NCI-H1417 treated with DMSO at 0.1 percent for 48 hours (cell line): ENCODE results near the gene SORBS1.

Source experiments
- DNase-seq: peaks from one replicate; lab custom pipeline; 2025; lab: John Stamatoyannopoulos, UW

Gene SORBS1

DNA sequence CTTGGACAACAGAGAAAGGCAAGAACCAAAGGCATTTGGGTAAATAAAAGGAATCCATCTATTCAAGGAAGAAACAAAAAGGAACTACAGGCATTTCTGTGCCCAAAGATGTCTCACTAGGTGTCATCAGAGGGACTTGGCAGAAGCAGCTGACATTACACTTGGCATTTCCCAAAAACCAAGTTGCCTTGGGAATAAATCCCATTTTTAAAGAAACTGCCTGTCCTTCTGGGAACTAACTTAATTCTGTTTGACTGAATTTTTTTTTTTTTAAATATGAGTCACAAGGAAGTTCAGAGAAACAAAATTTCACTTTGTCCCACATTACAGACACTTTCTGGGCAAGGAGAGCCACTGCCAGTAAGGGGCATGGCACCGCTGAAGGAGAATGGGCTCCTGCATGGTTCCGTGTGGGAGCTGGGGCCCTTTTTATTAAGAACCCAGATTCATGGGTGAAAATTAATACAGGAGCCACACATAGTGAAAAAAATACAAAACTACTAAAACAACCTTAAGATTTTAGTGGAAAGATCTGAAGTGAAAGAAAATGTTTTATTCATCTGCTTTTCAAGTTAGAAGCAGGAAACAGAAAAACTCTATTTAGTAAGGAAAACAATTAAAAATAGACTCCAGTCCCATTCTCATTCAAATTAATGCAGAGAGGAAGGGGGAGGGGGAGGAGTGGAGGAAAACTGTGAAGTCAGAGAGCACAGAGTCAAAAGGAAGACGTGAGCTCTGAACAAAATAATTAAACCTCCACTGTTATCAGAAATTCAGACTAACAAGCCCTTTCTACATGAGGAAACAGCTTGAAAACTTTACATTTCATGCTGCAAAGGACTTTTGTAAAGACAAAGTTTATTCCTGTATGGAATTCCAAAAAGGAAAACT lies 151.9 kb downstream of the SORBS1 start:
- no peak for DNase-seq

DNA sequence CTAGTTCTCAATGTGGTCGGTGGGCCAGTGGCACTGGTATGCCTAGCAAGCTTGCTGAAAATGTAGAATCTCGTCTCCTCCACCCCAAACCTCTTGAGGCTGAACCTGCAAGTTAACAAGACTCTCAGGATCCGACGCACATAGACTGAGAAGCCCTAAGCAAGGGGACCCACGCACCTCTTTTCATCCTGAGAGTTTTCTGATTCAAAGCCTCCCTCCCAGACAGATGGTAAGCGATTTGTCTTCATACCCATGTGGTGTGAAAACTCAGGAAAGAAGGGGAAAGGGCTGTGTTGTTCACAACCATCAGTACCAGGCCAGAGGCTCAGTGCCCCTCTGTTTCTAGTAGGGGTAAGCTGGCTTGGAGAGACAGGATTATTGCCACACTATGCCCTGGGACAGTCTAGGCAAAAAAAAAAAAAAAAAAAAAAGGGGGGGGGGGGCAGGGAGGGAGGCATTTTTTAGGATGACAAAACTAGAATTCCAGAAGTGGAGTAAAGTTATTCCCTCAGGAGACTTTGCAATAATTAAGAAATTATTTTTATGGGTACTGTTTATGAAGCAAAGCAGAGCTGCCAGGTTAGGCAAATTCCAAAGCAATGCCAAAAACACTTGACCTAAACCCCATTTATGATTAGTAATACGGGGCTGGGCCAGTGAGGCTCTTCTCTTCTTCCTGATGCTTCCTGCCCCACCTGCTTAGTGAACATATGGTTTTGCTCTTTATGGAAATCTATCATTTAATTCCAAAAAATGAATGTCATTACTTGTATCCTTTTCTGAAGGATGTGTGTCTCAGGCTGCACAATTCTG lies 152.8 kb downstream of the SORBS1 start:
- DNase-seq, result no peak

- no peak for DNase-seq
Measured at GRCh38 chr10:95407546-95407945, 153.6 kb downstream of the SORBS1 start.

DNA sequence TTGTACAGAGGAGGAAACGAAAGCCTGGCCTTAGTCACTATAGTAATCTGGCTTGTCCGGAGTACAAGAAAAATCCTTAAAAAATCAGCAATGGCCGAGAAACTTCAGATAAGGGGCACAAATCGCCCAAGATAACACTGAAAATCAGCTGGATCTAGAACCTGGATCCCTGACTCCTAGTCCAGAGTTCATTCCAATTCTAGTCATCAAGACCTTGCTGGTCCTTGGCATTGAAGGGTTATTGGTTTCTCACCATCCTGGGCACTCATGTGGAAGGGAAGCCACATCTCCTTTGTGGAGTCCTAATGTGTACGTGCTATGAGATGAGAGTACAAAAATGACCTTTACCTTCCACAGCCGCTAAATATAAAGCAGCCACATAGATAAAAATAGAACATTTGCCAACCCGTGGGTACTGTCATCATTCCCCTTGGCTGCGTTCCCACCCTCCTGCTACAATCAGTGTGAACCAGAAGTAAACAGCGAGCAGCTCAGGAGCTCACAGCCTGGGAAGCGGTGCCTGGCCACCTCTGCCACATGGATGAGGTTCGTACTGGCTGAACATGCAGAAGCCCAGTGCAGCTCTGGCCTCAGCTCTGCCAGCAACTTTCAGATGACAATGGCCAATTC lies 154.4 kb downstream of the SORBS1 start:
- no peak for DNase-seq

GRCh38 chr10:95405655-95406054 lies 155.5 kb downstream of the SORBS1 start:
- no peak for DNase-seq

DNA sequence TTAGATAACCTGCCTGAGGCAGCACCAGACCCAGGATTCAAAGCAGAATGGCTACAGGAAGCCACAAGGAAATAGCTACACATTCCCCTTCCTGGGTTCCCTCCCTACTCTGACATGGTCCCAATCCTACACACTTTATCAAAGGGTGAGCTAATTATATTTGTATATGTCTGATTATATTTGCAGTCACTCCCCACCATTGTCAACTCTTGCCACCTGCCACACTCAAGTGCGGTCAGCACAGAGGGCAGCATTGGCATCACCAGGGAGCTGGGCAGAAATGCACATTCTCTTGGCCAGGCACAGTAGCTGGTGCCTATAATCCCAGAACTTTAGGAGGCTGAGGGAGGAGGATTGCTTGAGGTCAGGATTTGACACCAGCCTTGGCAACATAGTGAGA lies 156.3 kb downstream of the SORBS1 start:
- DNase-seq, result no peak

DNA sequence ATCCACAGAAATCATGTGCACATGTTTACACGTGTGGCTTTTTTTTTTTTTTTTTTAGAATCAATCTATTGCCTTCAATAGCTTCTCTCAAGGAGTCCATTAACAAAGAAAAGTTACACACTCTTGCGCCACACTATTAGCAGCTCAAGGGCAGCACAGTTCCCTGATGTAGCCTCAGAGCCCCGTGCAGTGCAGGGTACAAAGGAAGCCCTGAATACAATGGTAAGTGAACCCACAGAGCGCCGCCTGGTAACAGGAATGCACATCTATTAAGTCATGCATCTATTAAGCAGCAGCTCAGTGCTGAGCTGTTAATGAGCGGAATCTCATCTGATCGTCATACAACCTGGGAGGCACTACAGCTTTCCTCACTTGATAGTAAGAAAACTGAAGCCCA lies 156.7 kb downstream of the SORBS1 start:
- no peak for DNase-seq

DNA sequence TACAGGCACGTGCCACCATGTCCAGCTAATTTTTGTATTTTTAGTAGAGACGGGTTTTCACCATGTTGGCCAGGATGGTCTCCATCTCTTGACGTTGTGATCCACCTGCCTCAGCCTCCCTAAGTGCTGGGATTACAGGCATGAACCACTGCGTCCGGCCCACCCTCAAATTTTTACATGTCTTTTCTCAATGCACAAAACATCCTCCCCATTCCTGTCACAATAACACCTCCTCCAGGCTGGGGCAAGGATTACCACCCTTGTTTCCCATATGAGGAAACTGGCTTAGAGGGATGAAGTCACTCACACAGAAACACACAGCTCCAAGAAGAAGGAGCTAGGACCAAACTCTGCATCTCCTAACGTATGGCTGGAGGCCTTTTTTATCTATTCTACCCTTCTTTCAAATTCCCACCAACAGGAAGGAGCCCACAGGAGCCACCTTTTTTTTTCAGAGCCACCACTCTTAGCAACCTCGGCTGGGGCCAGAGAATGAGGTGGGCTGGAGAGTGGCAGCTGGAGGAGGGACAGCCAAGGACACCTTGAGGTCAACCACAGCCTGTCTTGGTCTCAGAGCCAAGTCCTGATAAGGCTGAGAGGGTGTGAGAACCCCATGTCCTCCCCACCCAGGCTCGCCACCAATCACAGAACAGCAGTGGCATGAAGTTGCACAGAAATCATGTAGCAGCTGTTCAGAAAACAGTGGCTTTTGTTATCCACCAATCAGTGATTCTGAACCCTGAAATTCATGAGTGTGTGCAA lies 157.3 kb downstream of the SORBS1 start:
- no peak for DNase-seq

- no peak for DNase-seq
Measured at GRCh38 chr10:95401704-95402469, 159.3 kb downstream of the SORBS1 start.

DNA sequence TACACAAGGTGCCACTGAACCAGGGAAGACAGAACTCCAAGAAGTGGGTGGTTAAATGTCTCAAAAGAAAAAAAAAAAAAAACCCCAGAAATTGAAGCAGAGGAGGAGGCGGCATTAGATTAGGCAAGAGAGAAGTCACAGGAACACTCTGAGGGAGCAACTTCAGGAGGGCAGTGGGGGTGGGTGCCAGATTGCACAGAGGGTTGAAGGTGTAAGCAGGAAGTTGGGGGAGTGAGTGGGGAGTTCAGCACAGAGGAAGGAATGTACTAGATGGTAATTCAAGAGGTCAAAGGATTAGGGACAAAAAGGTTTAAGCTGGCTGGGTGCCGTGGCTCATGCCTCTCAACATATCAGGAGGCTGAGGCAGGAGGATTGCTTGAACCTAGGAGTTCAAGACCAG lies 160.4 kb downstream of the SORBS1 start:
- no peak for DNase-seq

DNA sequence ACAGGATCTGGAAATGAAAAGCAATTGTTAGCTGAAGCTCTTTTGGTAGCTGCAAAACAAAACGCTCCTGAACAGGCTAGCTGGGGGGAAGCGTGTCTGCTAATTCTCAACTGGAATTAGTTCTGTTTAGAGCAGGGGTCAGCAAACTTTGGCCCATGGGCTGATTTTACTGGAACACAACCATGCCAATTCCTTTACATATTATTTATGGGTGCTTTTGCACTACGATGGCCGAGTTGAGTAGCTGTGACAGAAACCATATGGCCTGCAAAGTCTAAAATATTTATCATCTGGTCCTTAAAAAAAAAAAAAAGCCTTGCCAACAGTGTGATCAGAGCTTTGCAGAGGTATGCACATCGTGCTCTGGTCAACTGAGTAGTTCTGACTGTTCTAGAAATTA lies 162.0 kb downstream of the SORBS1 start:
- DNase-seq, result no peak

DNA sequence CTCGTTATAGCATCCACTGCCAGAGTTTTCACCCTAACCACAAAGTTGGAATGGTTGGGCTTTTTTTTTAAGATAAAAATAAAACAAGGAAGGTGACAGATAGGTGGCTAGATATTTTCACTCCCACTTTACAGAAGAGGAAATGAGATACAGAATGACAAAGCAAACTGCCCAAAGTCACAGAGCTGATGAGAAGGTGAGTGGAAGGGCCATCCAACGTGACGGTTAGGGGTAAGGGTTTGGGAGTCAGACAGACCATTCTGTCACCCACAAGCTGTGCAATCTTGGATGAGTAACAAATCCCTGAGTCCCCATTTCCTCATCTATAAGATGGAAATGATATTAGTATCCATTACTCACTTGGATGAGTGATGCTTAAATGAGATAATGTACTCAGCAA lies 163.4 kb downstream of the SORBS1 start:
- no peak for DNase-seq

GRCh38 chr10:95395947-95396449 lies 165.2 kb downstream of the SORBS1 start:
- no peak for DNase-seq

DNA sequence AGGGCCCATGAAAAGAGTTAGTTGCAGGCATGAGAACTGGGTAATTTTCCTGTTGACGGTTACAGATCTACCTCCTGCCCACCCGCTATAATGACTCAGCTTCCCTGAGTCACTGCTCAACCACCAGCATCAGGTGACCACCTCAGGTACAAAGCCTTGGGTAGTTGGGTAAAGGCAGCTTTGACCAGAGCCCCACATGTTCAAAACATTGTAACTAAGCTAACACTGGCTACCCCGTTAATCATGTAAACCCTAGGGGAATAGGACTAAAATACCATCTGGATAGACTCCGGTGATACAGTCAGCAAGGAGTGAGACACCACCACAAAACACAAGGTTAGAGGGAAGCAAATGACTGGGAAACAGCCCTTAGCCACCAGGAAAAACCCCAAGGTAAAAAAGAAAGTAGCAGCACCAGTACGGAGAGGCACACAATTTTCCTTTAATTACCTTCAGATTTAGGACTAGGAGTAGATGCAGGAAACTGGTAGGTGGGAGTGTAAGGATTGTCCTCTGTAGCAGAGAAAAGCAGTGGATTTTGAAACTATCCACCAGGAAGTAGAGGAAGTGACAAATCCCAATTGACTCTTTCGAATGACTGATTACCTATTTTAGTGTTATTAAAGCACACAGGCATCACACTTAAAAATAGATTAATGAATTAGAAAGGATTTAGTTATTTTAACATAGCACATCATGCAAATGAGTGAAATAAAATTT lies 166.8 kb downstream of the SORBS1 start:
- DNase-seq, result no peak

DNA sequence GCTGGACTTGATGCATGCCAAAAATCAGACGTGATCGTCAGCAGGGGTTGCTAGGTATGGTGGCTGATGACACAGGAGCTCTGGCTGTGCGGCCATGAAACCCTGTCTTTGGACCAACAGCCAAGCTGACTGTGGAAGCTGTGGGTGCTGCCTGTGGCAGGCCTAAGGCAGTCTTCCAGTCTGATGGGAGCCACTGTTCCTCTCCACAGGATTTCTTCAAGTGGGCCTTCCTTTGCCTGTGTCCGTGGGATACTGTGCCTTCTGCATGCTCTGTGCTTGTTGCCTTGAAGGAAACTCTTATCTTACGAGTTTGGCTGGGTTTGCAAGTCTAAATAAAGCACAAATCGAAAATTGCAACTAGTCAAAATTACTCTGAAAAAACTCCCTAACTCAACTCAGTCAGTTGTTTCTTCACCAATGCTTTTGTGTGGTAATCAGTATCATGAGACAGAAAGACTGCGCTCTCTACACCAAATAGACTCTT lies 168.4 kb downstream of the SORBS1 start:
- no peak for DNase-seq

DNA sequence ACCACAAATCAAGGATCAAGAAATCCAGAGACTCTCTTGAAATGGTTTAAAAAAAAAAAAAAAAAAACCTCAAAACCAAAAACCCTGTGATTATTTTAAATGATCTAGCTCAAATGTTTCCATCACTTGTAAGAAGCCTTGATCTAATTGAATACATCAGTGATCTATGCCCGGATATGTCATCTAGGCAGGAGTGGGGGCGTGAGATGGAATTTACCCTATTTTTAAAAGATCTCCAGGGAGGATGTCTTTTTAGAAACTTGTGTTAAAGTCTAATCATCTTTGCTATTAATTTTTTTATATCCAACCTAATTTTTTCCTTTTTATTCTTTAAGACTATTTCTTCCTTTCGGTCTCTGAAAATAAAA lies 169.0 kb downstream of the SORBS1 start:
- no peak for DNase-seq

DNA sequence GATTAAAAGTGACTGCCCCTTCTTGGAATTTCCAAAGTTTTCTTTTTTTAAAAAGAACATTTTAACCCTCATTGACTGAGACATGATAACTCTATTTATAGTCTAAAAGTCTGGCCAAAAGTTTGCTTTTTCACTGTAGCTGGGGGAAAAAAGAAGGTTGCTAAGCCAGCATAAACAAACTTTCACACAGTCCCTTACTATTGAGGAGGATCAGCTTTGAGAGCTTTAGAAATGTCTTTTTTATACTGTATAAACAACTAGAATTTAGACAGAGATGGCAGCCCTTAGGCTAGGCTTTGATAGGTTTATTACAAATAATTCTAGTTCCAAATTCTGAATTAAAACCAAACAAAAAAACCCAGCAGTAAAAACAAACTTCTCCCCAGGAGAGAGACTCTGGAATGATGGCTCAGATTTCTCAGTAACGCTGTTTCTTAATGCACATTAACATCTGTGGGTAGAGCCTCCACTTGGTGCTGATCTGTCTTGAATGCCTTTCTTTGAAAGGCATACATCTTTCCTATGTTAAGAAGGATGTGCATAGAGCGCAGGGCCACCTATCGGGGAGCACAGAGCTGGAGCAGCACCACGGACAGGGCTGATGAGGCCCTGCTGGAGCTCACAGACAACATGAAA lies 169.5 kb downstream of the SORBS1 start:
- no peak for DNase-seq

GRCh38 chr10:95391164-95391563 lies 170.0 kb downstream of the SORBS1 start:
- no peak for DNase-seq

DNA sequence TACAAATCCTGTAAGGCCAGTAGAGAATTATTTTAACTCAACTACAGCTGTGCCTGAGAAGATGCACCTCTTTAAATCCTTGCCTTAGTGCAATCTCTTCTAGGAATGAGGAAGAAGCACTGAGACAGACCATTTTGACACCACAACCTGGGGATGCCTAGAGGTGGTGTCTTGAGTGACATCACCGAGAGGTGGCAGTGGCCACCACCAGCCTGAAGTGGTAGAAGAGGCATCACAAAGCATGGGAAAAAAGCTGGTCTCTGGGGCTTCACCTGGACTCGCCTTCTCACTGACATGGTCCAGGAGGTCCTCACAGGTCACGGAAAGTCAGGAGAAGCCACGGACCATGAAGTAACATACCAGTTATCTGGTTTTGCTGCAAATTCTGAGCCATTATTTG lies 171.2 kb downstream of the SORBS1 start:
- DNase-seq, result no peak

- DNase-seq, result no peak
Measured at GRCh38 chr10:95389176-95389575, 172.0 kb downstream of the SORBS1 start.
